Measurements from ENCODE around the gene FAM120B.

FAM120B gene

DNA sequence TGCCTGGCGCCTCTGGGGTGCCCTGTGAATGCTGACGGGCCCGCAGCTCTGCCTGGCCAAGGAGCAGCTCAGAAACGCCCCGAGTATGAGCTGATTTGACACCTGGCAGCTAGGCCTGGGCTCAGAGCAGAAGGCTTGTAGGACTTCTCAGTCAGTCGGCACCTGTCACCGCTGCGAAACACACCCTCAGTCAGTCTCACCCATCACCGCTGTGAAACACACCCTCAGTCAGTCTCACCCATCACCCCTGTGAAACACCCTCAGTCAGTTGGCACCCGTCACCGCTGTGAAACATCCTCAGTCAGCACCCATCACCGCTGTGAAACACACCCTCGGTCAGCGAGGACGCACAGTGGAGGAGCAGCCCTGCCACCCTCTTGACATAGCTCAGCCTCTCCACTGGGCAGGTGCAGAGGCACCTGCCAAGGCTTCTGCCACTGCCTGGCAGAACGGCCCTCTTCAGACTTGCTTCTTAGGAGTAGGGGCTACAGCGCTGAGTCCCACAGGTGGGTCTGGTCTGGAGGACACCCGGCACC is 137.6 kb downstream of the FAM120B start:
- TF ChIP-seq, protein P1, sequence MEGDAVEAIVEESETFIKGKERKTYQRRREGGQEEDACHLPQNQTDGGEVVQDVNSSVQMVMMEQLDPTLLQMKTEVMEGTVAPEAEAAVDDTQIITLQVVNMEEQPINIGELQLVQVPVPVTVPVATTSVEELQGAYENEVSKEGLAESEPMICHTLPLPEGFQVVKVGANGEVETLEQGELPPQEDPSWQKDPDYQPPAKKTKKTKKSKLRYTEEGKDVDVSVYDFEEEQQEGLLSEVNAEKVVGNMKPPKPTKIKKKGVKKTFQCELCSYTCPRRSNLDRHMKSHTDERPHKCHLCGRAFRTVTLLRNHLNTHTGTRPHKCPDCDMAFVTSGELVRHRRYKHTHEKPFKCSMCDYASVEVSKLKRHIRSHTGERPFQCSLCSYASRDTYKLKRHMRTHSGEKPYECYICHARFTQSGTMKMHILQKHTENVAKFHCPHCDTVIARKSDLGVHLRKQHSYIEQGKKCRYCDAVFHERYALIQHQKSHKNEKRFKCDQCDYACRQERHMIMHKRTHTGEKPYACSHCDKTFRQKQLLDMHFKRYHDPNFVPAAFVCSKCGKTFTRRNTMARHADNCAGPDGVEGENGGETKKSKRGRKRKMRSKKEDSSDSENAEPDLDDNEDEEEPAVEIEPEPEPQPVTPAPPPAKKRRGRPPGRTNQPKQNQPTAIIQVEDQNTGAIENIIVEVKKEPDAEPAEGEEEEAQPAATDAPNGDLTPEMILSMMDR (IDR thresholded peaks at IDR 0.05), result no peak
- DNase-seq (ENCODE audit: low spot score), result no peak
- H3K4me3 ChIP-seq, result no peak overlapping the region
- no peak overlapping the region for H3K27ac ChIP-seq

DNA sequence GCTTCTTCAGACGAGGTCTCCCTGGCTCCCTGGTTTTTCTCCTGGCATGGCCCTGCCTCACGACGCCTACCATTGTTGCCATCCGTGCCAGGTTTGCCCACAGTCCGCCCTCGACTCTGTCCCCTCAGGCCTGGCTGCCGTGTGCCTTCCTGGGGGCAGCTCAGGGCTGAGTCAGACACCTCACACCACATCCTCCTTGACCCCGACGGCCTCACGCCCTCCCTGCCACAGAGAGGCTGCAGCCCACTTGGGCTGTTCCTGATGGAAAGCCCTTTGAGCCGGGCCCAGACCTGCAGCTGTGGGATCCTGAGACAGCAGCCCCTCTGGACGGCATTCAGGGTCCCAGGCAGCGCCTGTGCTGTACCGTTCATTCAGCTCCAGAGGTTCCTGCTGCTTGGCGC is 138.3 kb downstream of the FAM120B start:
- Histone ChIP-seq H3K27ac (no peak overlapping the region), H3K4me3 (no peak overlapping the region)
- TF ChIP-seq, protein P1 (IDR thresholded peaks at IDR 0.05), result no peak
- no peak for DNase-seq (ENCODE audit: low spot score)

DNA sequence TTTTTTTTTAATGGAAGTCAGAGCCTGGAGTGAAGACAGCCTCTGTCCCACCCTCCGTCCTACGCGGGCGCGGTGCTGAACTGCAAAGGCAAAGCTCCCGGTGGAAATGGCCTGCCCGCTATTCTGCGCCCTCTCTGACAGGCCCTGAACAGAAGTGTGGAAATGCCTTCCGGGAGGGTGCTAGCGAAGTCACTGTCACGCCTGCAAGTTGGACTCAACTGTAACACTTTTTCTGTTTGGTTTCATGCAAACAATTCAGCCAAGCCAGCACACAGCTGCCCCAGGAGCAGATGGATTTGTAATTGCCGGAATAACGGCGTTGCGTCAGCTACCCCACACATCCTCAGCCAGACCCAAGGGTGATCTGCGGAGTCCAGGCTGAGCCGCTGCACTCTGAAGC is 138.9 kb downstream of the FAM120B start:
- no peak for DNase-seq (ENCODE audit: low spot score)
- H3K27ac ChIP-seq, result no peak overlapping the region
- TF ChIP-seq, protein P1 (IDR thresholded peaks at IDR 0.05), result no peak
- H3K4me3 ChIP-seq, result no peak overlapping the region

DNA sequence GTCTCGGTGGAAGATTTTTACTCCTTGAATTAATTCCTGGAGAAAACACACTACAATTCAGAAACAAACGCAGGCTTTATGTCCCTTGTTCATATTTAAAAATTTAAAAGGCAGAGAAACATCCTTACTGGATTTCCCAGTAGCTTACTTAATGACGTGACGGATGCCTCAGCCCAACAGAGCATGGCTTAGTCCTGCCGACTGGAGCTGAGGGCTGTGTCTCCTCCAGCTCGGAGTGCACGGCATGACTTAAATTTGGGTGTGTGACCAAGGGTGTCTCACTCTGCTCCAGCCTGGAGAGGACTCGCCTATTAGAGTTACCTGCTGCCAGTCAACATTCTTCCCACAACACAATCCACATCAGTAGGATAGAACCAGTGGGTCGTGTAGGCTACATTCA is 139.4 kb downstream of the FAM120B start:
- TF ChIP-seq, protein P1 (IDR thresholded peaks at IDR 0.05), result no peak
- no peak overlapping the region for H3K27ac ChIP-seq
- no peak overlapping the region for H3K4me3 ChIP-seq
- DNase-seq (ENCODE audit: low spot score), result no peak

DNA sequence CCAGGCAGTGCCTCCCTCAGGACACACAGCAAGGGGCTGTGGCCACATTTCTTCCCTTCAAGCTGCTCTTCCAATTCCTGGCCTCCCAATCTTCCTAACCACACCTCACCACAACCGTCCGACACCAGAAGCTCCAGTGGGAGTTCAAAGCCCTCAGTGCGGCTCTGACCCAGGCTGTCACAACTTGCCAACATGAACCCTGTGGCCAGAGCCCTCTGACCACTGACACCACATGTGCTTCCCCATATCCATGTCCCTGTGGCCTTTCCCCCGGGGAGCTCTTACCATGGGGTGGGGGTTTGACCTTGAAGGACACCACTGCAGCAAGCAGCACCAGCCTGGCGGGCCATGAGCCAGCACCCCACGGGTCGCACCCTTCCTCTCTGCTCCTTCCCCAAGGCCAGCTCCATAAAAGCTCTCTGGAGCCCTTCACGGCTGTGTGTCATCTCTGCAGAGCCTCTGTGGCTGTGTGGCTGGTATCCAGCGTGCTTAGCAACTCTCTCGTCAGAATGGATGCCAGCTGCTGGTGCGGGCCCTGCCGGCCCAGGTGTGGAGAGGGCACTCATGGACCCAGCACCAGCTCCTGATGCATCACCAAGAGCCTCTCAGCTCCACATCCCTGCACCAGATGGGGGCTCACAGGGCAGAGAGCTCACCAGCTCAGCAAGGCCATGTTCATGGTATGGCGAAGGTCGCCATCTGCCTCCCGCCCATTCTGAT is 140.4 kb downstream of the FAM120B start:
- H3K27ac ChIP-seq, result no peak overlapping the region
- no peak overlapping the region for H3K4me3 ChIP-seq
- TF ChIP-seq, protein P1 (IDR thresholded peaks at IDR 0.05), result no peak
- no peak for DNase-seq (ENCODE audit: low spot score)

DNA sequence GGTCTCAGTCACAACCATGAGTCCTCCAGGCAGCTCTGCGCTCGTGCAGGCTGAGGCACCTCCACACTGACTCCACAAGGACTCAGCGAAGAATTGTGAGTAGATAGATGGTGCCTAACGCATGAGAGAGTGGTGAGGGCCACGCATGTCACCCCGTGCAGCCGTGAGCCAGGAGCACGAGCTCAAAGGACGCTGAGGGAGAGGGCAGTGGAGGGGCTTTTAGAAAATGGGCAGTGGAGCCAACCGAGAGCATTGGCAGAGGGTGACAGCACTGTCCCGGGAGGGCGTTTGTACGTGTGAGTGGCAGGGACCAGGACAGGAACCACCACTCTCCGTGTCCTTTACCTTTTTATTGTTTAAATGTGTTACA is 141.0 kb downstream of the FAM120B start:
- H3K27ac ChIP-seq, result no peak overlapping the region
- TF ChIP-seq, protein P1 (IDR thresholded peaks at IDR 0.05), result no peak
- peak; percentile 33 for DNase-seq (ENCODE audit: low spot score)
- H3K4me3 ChIP-seq, result no peak overlapping the region

DNA sequence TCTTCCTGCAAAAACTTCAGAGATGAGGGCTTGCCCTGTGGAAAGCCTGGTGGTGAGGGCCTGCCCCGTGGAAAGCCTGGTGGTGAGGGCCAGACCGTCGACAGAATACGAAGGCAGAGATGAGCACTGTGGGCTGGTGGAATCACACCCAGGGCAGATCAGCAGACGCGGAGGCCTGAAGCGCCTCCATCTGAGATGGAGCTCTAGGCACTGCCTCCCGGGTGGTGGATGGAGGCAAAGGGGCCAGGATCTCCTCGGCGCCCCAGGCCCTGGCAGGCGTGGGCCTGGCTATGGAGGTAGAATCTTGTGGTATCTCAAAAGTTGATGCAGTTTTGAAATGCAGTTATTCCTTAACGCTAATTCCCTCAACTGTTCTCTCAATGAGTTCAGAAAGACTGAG is 141.8 kb downstream of the FAM120B start:
- no peak overlapping the region for H3K4me3 ChIP-seq
- TF ChIP-seq, protein P1 (IDR thresholded peaks at IDR 0.05), result no peak
- no peak overlapping the region for H3K27ac ChIP-seq
- peak; percentile 49 for DNase-seq (ENCODE audit: low spot score)
